ENCODE data around the gene ATP5F1A.
"Not testable (repeated sequence)": the region's sequence is repeated elsewhere in the genome, so short reads cannot be mapped to it uniquely, and the experiment has no call there.

ATP5F1A gene

GRCh38 chr18:46047369-46047768, 50.7 kb downstream of the ATP5F1A start:
- DNase-seq (ENCODE audit: low spot score): not testable (repeated sequence)

GRCh38 chr18:46046688-46047087, 51.4 kb downstream of the ATP5F1A start:
- no peak for DNase-seq (ENCODE audit: low spot score)

GRCh38 chr18:46046126-46046525, 52.0 kb downstream of the ATP5F1A start:
- DNase-seq (ENCODE audit: low spot score): no peak

GRCh38 chr18:46042571-46043123, 55.4 kb downstream of the ATP5F1A start:
- peak; percentile 21 for DNase-seq (ENCODE audit: low spot score)

DNA sequence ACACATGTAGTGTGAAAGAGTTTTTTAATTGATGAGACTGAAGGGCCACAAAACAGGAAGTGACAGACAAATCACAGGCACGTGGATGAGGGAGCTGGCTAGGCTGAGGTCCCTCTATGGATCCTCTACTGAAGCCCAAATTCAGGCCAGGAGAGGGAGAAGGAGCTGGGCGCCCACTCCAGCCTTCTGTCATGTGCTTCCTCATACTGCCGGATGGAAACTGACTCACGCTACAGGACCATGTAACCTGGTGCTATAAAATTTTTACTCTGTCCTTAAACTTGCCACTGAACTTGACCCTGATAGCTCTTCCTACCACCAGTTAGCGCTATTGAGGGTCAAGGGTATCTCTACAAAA, 57.4 kb downstream of the ATP5F1A start:
- DNase-seq (ENCODE audit: low spot score): no peak

GRCh38 chr18:46040033-46040746, 57.9 kb downstream of the ATP5F1A start:
- no peak for DNase-seq (ENCODE audit: low spot score)

- DNase-seq (ENCODE audit: low spot score): no peak
Observed at GRCh38 chr18:46037512-46038305, 60.4 kb downstream of the ATP5F1A start.

GRCh38 chr18:46035696-46036680, 62.1 kb downstream of the ATP5F1A start:
- peak; percentile 56 for DNase-seq (ENCODE audit: low spot score)

GRCh38 chr18:46034230-46034629, 63.9 kb downstream of the ATP5F1A start:
- DNase-seq (ENCODE audit: low spot score): no peak

DNA sequence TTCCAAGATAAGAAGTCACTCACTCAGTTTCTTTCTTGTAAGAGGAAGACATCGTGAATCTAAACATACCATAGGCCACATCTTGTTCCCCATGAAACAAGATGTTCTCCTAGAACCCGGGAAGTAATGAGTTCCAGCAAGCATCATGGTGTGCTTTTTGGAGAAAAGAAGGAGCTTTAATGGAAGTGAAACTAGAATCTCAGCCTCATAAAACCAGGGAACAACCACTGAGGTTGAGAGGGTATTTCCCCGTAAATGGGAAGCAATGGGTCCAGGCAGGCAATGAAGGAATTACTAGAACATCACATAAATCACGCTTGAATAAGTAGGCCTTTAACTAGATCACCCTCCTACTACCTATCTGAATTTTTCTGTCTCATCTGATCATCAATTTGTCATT, 66.4 kb downstream of the ATP5F1A start:
- DNase-seq (ENCODE audit: low spot score): no peak
